ENCODE results near the gene RABEP1.
A peak's percentile ranks its signal among the peaks of the same experiment; 100 is the strongest.

Gene RABEP1

DNA sequence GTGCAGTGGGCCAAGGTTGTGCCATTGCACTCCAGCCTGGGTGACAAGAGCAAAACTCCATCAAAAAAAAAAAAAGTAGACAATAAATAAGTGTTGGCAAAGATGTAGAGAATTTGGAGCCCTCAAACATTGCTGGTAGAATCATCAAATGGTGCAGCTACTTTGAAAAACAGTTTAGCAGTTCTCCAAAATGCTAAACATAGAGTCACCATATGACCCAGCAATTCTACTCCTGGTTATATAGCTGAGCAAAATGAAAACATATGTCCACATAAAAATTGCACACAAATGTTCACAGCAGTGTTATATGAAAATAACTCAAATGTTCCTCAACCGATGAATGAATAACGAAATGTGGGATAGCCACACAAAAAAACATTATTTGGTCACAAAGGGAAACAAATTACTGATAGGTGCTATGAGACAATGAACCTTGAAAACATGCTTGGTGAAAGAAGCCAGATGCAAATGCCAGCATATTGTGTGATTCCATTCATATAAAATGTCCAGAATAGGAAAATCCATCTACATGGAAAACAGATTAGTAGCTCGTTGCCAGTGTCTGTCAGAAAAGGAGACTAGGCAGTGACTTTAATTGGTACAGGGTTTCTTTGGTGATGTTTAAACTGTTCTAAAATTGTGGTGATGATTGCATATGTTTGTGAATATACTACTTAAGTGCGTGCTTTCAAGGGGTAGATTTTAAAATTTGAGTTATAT lies 12.7 kb upstream of the RABEP1 start:
- DNase-seq, result no peak

DNA sequence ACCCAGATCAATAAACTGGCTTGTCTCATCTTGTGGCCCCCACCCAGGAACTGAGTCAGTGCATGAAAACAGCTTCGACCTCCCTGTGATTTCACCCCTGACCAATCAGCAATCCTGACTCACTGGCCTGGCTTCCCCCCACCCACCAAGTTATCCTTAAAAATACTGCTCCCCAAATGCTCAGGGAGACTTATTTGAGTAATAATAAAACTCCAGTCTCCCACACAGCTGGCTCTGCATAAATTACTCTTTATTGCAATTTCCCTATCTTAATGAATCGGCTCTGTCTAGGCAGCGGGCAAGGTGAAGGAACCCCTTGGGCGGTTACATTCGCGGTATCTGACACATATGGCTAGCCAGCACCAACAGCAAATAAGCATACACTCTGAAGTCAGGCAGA lies 9.8 kb upstream of the RABEP1 start:
- no peak for DNase-seq

DNA sequence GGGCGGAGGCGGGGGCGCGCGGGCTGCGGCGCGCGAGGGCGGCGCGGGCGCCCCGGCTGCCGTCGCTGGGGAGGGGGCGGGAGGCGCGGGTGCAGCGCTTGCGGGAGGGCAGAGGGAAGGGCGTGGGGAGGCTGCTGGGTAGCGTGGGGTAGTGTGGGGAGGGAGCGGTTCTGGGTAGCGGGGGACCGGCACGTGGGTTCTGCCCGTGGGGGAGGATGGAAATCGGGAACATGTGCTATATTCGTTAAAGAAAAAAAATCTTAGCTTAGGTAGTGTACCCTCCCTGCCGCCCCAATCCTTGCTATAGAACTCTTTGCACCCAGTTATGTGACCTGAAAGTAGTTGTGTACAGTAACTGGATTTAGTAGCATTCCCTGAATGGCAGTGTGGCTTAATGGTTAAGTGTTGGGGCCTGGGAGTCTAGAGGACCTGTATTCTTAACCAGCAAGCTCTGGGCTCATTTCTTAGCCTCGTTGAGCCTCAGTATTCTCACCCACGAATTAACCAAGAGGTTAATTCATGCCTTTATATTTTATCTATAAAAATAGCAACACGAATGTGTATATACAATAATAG lies 646 bp downstream of the RABEP1 start:
- peak; percentile 7 for DNase-seq

DNA sequence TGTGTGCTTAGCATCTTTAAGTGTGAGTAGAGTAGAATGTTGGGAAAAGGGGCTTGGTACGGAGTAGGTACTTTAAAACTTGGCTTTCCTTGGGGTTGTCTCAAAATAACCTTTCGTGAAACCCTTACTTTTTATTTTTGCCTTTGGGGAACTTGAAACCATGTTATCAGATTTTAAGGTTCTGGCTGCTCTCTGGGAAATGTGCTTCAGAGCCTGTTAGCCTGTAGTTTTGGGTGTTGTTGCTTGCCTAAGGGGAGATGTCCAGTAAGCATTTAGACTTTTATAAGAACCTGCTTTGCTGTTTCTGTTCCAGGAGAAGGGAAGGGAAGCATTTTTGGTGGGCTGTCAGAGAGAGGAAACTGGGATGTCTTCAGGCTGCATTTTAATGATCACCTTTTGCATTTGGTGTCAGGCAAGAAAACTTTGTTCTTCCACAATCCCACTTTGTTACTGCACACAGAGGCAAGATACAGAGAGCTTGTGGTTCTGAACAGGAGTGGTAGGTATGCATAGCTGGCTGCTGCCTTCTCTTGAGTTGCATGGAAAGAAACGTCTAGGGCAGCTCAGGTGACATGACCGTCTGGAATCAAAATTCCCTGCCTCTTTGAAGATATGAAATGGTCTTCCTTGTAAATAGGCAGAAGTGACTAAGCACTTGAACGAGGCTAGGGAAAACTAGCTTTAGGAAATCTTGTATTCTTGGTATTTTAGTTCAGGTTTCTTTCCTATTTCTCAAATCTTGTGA lies 1.7 kb downstream of the RABEP1 start:
- no peak for DNase-seq

DNA sequence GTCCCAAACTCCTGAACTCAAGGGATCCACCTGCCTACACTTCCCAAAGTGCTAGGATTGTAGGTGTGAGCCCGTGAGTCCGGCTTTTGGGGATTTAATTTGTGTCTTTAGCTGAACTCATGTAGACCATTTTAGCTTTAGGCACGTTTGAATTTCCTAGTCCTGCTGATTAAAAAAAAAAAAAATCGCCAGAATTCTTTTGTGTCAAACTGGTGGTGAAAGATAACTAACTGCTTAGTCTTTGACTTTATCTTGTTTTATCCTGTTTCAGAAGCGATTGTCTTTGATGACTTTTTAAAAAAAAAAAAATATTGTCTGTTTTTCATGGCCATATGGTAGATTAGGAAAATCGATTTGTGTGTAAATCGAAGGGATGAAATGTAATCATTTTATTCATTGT lies 2.6 kb downstream of the RABEP1 start:
- no peak for DNase-seq

DNA sequence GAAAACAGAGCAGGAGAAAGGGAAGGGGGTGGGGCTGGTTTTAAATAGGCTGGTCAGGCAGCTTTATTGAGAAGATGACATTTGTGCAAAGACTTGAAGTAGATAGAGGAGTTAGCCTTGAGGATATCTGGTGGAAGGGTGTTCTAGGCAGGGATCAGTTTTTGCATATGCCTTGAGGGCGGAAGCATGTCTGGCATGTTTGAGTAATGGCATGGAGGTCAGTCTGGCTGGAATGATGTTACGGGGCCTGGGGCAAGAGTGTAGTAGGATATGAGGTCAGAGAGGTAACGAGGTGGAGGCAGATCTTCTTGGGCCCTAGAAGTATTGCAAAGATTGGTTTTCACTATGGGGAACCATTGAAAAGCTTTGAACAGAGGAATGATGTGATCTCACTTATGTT lies 4.8 kb downstream of the RABEP1 start:
- no peak for DNase-seq

DNA sequence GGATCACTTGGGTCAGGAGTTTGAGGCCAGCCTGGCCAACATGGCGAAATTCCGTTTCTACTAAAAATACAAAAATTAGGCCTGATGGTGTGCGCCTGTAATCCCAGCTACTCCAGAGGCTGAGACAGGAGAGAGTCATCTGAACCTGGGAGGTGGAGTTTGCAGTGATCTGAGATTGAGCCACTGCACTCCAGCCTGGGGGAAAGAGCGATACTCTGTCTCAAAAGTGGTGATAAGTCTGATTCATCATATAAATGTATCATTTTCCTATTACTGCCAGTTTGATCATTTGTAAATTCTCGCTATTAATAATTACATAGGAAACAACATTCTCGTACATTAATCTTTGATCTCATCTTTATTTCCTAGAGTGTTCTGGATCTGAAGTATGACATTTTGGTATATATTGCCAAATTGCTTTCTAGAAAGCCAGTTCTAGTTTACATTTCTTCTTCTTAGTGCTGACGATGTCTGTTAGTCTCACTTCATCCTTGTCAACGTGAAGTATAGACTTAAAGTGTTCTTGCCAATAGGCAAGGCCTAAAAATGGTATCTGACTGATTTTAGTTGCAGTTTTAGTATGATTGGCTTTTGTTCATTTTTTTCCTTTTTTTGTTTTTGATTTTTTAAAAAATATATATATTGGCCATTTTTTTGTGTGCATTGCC lies 9.7 kb downstream of the RABEP1 start:
- DNase-seq, result no peak

DNA sequence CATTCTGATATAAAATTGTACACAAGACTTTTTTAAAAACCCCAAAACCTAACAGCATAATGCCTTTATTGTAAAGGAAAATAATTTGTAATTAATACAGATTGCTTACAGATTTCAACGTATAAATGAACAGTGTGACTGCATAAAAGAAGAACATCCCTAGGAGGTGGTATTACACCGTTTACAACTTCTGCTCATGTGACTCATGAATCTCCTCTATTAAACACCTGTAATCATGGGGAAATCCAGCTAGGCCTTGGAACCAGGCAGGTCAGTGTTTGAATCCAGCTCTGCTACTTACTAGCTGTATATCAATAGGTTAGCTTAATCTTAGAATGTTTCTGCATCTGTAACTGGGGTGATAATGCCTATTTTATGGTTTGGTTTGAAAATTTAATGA lies 15.2 kb downstream of the RABEP1 start:
- no peak for DNase-seq

DNA sequence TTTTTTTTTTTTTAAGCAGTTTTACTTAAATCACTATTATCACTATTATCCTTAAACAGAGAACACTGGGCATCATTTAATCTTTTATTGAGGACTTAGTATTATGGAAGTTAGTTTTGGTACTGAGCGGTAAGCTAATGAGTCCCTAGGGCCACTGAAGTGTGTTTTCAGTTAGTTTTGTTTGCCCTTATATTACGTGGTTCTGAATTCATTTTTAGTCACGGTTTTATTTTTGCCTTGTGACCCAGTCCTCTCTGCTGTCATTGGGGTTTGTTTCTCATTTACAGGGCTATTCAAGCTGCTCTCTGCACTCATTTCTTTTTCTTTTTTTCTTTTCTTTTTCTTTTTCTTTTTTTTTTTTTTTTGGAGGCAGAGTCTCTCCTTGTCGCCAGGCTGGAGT lies 17.3 kb downstream of the RABEP1 start:
- DNase-seq, result no peak

DNA sequence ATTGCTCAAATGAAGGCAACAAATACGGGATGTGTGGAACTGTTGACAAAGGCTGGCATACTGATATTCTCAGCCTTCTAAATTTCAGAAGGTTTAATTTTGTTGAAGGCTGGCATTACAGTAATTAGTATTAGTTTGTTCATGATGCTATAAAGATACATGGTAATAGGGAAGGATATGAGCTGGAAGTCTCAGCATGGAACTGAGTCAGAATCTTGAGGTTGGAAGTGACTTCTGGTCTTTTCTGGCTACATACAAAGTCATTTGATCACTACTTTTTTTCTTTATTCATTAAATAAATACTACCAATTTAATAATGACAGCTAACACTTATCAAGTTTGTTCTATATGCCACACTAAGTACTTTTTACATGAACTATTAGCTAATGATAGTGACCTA lies 22.6 kb downstream of the RABEP1 start:
- DNase-seq, result peak; percentile 51

DNA sequence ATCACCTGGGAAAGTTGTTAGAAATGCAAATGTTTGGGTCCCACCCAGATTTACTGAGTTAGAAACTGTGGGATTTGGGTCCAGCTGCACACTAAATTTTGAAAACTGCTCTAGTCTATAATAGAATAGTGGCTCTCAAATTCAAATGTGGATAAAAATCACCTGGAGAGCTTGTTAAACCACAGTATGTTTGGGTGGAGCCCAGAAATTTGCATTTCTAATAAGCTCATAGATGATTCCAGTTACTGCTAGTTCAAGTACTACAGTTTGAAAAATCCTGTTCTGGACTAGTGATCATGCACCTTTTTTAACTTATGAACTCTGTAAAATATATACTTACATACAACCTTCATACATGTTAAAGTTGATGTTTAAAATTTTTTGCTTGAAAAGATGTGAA lies 27.8 kb downstream of the RABEP1 start:
- no peak for DNase-seq

DNA sequence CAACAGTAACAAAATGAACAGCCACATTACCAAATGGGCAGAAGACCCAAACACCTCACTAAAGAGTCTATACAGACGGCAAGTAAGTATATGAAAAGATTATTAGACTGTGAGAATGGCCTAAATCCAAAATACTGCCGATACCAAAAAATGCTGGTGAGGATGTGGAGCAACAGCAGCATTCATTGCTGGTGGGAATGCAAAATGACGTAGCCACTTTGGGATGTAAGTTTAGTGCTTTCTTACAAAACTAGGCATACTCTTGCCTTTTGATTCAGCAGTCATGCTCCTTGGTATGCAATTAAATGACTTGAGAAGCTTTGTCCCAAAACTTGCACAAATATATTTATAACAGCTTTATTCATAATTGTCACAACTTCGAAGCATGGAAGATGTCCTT lies 43.8 kb downstream of the RABEP1 start:
- DNase-seq, result no peak

DNA sequence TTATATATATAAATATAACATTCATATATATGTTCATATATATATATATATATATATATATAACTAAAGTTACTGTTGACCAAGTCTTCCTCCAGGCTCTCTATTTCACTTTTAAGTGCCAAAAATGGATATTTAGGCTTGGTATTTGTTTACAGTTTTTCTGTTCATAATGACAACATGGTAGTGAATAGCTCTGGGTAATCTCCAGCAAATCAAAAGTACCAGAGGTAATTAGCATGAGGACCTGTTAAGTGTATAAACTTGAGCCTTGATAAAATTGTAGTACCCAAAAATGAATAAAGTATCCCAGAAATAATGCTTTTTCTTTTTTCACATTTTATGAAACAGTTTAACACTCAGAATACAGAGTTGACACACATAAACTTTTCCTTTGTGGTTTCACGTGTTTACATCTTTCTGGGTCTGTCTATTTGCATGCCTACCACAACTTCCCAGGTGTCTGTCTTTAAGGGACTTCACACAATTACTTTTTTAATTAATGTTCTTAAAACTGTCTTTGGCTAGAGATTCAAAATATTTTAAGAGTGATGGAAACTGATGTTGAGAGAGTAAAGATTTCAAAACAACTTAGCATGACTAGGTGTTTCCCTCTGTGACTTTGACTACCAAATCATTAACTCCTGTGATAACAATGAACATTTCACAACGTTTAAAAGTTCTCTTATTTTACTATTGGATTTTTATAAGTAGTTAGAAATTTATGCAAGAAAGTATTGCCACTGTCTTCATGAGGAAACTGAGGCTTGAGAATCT lies 47.9 kb downstream of the RABEP1 start:
- DNase-seq, result no peak

DNA sequence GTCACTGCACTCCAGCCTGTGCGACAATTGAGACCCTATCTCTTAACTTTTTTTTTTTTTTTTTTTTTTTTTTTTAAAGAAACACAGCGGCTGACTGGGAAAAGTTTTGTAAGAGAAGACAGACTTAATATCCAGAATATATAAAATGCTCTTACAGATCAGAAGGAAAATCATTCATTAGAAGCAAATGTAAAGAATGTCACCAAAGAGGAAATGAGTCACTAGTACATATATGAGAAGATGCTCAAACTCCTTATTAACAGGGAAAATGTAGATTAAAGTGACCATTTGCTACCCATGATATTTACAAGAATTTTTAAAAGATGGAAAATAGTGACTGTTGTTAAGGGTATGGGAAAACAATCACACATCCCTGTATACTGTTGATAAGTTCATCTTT lies 48.9 kb downstream of the RABEP1 start:
- DNase-seq, result no peak

DNA sequence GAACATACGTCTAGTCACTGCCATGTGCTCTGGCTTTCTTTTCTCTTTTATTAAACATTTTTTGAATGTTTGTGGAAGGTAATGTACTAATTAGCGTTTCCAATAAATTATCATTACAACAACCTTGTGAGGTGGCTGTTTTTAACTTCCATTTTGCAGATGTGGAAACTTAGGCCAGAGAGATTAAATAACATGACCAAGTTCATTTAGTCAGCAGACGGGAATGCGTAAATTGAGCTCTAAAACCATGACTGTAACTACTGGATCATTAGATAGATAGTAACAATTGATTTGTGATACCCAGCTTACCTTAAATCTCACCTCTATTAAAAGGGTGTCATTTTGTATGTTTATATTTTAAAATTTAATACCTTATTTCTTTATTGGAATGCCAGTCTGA lies 49.4 kb downstream of the RABEP1 start:
- DNase-seq, result no peak

DNA sequence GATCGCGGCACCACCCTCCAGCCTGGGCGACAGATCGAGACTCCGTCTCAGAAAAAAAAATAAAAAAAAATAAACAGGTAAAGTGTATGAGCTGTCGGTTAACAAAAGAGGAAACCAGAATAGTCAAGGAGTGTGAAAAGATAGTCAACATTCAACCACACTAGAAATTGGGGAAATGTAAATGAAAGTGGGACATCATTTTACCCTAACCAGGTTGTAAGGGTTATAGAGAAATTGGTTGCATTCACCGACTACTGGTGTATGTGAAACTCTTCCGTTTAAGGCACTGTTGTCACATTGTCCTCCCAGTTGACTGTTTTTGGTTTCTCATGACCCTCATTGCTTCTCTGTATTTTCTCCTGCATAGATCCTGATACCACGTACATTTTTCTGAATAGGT lies 62.8 kb downstream of the RABEP1 start:
- DNase-seq, result no peak

DNA sequence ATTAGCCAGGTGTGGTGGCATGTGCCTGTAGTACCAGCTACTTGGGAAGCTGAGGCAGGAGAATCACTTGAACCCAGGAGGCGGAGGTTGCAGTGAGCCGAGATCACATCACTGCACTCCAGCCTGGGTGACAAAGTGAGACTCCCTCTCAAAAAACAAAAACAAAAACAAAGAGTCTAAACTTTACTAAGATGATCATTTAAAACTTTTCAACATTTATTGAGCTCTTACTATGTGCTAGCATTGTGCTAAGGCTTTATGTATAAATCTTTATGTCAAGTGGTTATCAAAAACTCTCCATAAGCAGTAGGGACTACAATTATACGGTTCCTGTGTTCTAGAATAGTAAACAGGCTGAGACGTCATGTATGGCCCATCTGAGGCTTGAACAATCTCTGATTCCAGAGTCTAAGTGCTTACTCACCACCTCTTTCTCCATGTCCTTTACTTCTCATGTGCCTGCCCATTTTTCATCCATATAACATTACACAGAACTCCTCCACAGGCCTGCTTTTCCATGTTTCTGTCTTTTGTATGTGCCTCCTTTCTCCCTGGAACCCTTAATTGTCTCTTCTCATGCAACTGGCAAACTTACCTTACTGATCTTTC lies 70.7 kb downstream of the RABEP1 start:
- DNase-seq, result no peak

DNA sequence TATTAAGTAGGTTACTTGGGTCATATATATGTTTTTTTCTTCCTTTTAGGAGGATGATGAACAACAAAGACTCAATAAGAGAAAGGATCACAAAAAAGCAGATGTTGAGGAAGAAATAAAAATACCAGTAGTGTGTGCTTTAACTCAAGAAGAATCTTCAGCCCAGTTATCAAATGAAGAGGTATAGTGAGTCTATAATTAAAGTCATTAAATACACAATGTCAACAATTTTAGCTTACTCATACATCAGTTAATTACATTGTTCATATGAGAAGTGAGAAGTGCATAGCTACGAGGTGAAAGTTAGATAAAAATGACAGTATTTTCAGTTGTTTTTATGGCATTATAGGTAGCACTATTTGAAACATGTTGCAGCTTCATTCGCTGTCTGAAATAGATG lies 72.2 kb downstream of the RABEP1 start:
- DNase-seq, result no peak

DNA sequence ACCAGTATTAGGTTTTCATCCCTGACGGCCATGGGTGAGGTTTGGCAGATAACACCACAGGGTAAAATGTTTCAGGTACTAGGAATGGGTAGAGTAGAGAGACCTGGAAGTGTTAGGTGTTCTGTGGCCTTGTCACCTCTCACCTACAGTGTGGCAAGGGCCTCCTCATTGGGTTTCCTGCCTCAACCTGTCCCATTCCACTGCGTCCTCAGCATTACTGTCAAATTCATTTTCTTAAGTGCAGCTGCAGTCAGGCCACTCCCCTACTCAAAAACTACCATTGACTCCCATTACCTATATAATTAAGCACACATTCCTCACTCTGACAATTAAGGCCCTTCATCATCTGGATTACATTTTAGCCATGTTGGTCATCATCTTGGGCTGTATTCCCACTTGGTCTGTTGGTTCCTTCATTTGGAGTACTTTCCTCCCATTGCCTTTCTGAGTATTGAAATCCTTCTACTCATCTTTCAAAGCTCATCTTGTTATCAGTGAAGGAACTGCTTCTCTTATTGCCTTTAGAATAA lies 72.9 kb downstream of the RABEP1 start:
- DNase-seq, result no peak

DNA sequence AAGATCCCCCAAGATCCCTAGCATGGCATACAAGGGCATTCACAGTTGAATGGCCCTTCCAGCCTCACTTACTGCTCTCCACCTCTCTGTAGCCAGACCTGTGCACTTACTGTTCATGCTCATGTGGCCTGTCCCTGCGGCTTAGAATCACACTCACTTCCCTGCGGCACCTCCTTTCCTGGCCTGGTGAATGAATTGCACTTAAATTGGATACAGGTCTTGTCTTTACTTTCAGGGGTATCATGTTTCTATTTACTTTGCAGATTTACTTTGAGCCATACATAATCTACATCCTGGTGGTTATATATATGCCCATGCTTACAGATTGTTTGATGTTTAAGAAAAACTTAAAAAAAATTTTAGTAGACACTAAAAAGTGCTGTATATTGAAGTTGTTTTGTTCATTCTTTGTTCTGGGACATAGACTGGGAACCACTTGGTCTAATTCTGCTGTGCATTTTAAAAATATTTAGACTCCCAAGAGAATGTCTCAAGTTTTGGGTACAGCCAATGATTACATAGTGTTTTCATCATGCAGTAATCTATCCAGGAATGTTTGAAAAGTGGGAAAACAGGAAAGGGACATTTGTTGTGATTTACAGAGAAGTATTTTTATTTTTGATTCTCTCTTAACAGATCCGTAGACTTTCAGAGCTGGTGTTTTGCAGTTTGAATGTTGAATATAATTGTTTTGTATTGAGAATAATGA lies 73.5 kb downstream of the RABEP1 start:
- DNase-seq, result no peak

DNA sequence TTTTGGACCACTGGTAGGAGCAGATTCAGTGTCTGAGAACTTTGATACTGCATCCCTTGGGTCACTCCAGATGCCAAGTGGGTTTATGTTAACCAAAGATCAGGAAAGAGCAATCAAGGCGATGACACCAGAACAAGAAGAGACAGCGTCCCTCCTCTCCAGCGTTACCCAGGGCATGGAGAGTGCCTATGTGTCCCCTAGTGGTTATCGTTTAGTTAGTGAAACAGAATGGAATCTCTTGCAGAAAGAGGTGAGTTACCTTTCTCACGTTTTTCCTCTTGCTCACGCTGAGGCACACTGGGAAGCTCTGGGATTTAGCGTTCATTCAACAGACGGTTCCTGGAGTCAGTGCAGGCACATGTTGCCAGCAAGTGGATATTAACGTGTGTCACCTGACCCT lies 79.3 kb downstream of the RABEP1 start:
- DNase-seq, result no peak
